HG03521 (cell line): ENCODE data around the gene FDXR.
"Not testable (repeated sequence)": the region's sequence is repeated elsewhere in the genome, so short reads cannot be mapped to it uniquely, and the experiment has no call there.

Source experiments
- ATAC-seq: cut with Tn5 transposase; IDR thresholded peaks from one replicate; pipeline ENCODE4 v1.9.1; 2021; ENCODE audit warnings: mild to moderate bottlenecking, moderate library complexity; ENCODE audit not compliant: unreplicated experiment

Gene FDXR, protein sequence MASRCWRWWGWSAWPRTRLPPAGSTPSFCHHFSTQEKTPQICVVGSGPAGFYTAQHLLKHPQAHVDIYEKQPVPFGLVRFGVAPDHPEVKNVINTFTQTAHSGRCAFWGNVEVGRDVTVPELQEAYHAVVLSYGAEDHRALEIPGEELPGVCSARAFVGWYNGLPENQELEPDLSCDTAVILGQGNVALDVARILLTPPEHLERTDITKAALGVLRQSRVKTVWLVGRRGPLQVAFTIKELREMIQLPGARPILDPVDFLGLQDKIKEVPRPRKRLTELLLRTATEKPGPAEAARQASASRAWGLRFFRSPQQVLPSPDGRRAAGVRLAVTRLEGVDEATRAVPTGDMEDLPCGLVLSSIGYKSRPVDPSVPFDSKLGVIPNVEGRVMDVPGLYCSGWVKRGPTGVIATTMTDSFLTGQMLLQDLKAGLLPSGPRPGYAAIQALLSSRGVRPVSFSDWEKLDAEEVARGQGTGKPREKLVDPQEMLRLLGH

DNA sequence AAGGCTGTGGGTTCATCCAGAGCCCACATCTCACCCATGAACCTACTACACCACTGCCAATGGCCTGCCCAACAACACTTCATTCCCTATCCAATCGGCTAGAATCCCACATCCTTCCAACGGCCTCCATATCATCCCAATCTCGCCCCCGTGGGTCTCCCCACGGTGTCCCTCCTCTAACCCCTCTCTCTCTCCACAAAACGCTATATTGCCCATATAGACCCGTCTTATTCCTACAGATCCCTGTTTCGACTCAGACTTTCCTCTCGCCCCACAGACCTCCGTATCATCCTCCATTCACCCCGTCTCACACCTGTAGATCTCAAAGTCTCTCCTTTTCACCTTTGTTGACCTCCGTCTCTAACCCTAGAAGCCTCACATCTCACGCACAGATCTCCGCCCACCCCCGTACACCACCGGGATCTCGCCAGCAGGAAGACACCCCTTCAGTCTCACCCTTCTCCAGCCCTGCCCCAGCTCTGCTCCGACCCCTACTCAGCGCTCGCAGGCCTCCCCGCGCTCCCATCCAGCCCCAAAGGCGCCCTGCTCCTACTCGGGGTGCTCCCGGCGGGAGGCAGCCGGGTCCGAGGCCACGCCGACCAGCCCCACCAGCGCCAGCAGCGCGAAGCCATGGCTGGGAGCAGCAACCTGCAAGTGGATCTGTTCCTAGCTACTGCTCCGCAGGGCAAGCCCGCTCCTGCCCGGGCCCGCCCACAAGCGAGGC lies at the start of gene FDXR:
TSS of gene FDXR (minus strand) at position 682 of the 724 bp plus-strand sequence. CDS start at position 632, 50 bp downstream.
- ATAC-seq, result no peak

DNA sequence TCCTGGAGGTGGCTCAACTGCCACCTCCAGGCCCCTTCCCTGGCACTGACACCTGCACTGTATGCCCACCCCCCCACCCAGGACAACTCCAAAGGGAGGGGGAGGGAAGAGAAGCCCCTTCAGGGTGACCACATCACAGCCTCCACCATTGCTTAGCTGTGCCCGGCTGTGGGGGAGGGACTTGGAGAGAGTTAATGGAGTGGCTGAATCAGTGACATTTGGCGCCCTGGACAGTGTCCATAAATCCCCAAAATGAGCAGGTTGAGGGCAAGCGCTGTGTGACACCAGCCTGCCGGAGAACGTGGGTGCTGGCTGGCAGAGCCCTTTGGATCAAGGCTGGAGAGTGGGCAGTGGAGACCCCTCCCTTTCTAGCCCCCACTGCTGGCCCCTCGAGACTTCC lies 49.4 kb upstream of the FDXR start:
- no peak for ATAC-seq

GRCh38 chr17:74921769-74922168 lies 49.0 kb upstream of the FDXR start:
- ATAC-seq, result no peak

DNA sequence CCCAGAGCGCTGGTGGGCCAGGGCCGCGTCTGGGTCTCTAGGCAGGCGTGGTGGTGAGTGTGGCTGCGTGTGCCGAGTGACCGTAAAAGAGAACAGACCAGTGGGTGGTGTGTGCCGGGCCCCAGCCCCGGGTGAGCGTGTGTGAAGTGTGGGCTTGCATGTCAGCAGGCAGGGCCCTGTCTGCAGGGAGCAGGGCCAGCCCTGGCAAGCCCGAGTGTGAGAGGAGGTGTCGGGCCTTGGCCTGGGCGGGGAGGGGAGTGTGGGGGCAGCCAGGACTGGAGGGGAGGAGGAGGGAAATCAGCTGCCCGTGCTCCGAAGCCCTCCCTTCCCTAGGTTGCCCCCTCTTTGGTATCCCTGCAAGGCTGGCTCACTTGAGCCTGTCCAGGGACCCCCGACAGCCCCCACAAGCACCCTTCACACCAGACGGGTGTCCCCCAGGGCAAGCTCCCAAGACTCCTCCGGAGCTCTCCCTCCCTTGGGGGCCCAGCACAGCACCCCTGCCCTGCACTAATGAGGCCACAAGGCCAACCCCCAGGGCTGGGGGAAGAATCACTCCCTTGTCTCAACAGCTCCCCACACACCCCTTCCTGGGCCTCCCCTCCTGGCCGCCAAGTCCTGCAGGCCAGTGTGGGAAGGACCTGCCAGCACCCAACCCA lies 48.4 kb upstream of the FDXR start:
- ATAC-seq, result no peak

DNA sequence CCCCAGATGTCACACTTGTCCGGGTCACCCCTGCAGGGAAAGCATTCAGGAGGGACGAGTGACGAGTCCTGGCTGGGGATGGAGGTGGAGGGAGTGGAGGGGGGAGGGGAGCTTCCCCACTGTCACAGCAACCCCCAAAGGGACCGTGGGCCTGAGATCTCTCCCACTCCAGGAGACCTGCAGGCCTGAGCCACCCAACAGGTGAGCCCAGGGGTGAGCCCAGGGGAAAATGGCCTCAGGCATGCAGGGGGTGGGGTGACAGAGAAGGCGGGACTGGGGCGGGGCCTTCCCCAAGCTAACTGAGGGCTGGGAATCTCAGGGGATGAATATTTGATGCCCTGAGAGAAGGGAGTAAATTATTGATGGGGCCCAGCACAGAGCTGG lies 47.8 kb upstream of the FDXR start:
- ATAC-seq, result no peak

GRCh38 chr17:74920306-74920620 lies 47.5 kb upstream of the FDXR start:
- ATAC-seq, result no peak

DNA sequence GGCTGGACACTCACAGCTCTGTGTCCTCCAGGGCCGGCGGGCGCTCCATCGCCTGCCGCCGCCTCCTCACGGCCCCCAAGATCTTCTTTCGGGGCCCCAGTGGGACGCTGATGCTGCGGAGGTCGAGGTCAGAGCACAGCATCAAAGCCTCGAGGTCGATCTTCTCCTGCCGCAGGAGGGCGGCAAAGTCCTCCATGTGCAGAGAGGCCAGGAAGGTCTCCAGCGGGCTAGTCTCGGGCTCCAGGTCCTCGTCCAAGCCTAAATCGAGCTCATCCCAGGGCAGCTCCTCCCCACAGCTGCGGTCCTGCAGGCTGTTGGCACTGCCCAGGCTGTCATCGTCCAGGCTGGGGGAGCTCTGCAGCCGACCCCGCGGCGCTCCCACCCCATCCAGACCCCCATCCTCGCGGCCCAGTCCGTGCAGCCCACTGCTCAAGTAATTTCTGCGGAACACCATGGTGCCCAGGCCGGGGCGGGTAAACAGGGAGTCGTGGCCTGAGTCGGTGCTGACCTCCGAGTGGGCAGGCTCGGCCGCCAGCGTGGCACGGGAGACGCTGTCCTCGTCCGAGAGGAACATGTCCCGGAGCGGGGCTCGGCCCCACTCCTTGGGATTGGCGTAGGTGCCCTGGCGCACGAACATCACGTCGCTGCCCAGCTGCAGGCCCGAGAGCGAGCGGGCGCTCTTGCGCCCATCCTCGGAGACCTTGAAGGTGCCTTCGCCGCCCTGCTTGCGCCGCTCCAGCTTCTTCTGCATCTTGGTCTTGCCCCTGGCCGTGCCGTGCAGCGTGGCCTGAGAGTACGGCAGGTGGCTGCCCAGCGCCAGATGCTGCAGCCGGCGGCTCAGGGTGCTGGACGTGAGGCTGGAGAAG lies 46.9 kb upstream of the FDXR start:
- no peak for ATAC-seq

DNA sequence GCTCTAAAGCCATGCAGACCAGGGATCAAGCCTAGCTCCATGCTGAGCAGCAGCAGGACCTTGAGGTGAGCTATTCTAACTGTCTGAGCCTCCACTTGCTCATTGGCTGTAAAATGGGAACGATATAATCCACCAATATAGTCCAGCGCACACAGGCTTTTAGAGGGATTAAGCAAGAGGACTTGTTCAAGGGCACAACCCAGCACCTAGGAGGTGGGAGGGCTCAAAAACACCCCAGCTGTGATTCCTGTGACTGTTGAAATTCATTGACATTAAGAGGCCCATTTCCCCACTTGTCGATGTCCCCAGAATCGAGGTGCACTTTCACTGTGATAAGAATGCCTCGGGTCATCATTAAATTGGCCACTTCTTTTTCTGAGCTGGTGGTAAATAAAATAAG lies 46.1 kb upstream of the FDXR start:
- no peak for ATAC-seq

DNA sequence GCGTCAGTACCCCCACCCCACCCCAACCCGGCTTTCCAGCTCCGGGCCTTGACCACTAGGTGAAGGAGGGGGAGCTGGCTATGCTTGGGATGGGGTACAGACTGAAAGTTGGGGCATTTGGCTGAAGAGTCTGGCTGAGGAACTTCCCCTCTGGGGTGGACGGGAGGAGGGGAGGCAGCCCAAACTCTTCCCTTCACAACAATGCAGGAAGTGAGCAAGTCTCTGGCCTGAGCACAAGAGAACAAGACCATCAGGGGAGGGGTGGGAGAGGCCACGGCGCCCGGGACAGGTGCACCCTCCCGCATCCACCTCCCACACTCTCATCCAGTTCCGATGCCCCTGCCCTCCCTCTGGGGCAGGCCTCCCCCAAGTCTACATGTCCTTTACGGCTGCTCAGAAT lies 44.6 kb upstream of the FDXR start:
- no peak for ATAC-seq

DNA sequence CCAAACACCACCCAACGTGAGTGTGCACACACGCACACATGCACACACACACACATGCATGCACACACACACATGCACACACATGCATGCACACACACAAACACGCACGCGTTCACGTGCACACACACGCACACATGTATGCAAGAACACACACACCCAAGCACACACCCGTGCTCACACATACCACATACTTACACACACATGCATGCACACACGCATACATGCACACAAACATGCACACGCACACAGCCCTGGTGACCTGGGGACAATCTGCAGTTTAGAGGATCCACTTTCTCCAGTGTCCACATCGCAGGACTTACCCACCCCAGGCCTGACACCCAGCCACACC lies 44.0 kb upstream of the FDXR start:
- ATAC-seq, result no peak

- no peak for ATAC-seq
Measured at GRCh38 chr17:74916136-74916850, 43.5 kb upstream of the FDXR start.

DNA sequence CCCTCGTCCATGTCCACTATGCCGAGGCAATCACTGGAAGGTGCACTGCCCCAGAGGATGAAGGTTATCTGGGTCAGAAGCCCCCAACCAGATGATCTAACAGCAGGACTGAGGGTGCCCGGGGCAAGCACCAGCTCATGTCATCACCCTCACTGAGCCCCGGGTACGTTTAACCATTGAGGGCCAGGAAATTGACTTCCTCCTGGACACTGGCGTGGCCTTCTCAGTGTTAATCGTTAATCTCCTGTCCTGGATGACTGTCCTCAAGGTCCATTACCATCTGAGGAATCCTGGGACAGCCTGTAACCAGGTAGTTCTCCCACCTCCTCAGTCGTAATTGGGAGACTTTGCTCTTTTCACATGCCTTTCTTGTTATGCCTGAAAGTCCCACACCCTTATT lies 38.6 kb upstream of the FDXR start:
- ATAC-seq, result not testable (repeated sequence)

- ATAC-seq, result not testable (repeated sequence)
Measured at GRCh38 chr17:74909097-74909496, 36.3 kb upstream of the FDXR start.

DNA sequence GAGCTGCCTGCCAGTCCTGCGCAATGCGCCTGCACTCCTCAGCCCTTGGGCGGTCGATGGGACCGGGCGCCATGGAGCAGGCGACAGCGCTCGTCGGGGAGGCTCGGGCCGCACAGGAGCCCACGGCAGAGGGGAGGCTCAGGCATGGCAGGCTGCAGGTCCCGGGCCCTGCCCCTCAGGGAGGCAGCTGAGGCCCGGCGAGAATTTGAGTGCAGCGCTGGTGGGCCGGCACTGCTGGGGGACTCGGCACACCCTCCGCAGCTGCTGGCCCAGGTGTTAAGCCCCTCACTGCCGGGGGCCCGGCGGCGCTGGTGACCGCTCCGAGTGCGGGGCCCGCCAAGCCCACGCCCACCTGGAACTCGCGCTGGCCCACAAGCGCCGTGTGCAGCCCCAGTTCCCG lies 34.2 kb upstream of the FDXR start:
- ATAC-seq, result no peak

GRCh38 chr17:74906214-74906793 lies 33.5 kb upstream of the FDXR start:
- not testable (repeated sequence) for ATAC-seq

- ATAC-seq, result no peak
Measured at GRCh38 chr17:74904687-74905409, 32.1 kb upstream of the FDXR start.

DNA sequence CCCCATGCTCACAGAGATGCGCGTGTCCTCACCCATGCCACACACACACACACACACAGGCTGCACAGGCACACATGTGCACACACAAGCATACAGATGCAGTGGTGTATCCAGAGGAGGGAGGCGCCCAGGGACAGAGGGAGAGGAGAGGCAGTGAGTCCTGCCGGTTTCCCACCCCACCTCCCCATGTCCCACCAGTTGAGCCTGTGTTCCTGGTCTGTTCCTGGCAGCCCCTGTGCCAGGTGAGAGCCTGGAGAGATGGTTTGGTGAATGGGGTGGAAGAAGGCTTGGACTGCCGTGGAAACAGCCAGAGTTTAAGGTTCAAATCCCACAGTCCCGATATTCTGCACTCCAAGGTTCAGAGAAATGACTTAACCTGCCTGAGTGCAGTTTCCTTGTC lies 30.9 kb upstream of the FDXR start:
- no peak for ATAC-seq

GRCh38 chr17:74903034-74903433 lies 30.2 kb upstream of the FDXR start:
- ATAC-seq, result no peak
